Retinal pigment epithelial cell (primary cell): ENCODE measurements around the gene MYO1C.

Experiments used
- DNase-seq: peaks from one replicate; pipeline ENCODE4 v3.0.0-alpha.2; 2010; ENCODE audit warnings: low read depth
- H3K4me3 ChIP-seq: 2 replicates; pipeline ENCODE4 v1.5.1; 2011; ENCODE audit warnings: mild to moderate bottlenecking, low read length, control low read depth, moderate library complexity
- TF ChIP-seq, protein P1 (sequence below): conservative IDR thresholded peaks from 2 replicates; pipeline ENCODE4 v1.5.1; 2011; ENCODE audit warnings: low read depth, low read length, control low read depth, inconsistent platforms

The MYO1C gene

DNA sequence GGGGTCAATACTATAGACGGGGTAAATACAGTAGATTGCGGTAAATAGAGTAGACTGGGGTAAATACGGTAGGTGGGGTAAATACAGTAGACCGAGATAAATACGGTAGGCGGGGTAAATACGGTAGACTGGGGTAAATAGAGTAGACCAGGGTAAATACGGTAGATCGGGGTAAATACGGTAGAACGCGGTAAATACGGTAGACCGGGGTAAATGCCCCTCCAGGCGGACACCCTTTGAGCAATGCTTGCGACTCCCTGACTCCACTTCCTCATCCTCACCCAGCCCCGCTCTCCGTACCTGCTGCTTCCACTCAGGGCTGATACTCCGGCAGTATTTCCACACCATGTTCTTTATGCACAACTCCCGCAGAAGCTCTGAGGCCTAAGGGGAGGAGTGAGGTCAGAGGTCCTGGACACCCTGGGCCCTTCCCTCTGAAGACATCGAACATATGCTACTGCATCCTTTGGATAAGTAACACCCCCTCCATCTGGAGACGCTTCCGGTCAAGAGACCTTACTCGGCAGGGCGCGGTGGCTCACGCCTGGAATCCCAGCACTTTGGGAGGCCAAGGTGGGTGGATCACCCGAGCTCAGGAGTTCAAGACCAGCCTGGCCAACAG lies 23.1 kb downstream of the MYO1C start:
- TF ChIP-seq, protein P1, sequence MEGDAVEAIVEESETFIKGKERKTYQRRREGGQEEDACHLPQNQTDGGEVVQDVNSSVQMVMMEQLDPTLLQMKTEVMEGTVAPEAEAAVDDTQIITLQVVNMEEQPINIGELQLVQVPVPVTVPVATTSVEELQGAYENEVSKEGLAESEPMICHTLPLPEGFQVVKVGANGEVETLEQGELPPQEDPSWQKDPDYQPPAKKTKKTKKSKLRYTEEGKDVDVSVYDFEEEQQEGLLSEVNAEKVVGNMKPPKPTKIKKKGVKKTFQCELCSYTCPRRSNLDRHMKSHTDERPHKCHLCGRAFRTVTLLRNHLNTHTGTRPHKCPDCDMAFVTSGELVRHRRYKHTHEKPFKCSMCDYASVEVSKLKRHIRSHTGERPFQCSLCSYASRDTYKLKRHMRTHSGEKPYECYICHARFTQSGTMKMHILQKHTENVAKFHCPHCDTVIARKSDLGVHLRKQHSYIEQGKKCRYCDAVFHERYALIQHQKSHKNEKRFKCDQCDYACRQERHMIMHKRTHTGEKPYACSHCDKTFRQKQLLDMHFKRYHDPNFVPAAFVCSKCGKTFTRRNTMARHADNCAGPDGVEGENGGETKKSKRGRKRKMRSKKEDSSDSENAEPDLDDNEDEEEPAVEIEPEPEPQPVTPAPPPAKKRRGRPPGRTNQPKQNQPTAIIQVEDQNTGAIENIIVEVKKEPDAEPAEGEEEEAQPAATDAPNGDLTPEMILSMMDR, result no peak
- H3K4me3 ChIP-seq, result no peak overlapping the region
- DNase-seq, result no peak

DNA sequence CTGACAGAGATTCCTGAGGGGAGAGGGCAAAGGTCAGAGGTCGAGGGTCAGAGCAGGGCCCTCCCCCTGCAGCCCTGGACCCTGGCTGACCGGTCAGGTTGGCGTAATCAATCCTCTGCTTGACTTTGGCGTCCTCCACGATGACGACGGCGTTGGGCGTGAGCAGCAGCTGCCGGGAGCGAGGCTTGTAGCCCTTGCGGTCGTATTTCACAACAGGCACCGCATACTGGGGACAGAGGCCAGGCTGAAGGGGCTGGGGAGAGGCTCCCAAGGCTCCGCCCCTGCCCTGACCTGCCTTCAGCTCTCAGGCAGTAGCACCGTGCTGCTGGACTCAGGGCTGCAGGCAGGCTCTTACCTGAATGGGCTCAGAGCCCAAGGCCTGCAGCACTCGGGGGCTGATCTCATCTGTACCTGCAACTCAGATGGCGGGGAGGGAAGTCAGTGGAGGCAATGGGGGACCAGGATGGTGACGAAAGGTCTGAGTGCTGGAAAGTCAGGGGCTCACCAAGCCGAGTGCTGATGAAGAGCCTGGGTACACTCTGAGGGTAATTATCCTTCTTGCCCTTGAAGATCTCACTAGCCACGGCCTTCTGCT lies 24.5 kb downstream of the MYO1C start:
- no peak for DNase-seq
- H3K4me3 ChIP-seq, result no peak overlapping the region
- TF ChIP-seq, protein P1, result no peak

DNA sequence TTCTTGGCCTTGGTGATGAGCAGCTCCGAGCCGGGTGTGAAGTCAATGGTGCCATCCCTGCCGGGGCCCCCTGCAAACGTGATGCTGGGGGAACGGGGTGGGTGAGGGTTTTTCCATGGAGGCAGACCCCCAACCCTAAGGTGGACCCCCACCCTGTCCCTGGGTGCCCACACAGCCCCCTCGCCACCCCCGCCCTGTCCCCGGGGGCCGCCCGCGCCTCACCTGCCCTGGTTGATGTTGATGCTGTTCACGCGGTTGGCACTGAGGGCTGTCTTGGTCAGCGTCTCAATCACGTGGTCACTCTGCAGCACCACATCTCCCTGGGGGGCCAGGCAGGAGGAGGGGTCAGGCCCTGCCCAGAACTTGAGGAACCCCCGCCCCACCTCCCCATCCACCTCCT lies 25.2 kb downstream of the MYO1C start:
- no peak for DNase-seq
- H3K4me3 ChIP-seq, result no peak overlapping the region
- TF ChIP-seq, protein P1, result no peak

DNA sequence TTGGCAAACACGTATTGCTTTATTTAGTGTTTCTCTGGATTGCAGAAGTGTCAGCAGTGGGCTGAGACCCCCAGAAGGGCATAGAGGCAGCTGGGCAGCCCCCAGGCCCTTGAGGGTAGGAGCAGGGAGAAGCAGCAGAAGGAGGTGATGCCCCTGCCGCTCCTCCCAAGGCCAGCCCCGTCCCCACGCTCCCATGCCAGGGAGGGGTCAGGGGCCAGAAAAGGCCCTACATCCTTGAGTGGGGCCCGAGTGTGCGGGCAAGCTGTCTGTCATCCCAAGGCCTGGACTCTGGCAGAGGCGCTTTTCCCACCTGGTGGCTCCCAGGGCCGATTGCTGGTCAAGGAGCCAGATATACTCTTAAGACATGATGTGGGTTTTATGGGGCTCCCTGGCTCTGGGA lies 28.3 kb downstream of the MYO1C start:
- H3K4me3 ChIP-seq, result no peak overlapping the region
- TF ChIP-seq, protein P1, result no peak
- DNase-seq, result no peak

DNA sequence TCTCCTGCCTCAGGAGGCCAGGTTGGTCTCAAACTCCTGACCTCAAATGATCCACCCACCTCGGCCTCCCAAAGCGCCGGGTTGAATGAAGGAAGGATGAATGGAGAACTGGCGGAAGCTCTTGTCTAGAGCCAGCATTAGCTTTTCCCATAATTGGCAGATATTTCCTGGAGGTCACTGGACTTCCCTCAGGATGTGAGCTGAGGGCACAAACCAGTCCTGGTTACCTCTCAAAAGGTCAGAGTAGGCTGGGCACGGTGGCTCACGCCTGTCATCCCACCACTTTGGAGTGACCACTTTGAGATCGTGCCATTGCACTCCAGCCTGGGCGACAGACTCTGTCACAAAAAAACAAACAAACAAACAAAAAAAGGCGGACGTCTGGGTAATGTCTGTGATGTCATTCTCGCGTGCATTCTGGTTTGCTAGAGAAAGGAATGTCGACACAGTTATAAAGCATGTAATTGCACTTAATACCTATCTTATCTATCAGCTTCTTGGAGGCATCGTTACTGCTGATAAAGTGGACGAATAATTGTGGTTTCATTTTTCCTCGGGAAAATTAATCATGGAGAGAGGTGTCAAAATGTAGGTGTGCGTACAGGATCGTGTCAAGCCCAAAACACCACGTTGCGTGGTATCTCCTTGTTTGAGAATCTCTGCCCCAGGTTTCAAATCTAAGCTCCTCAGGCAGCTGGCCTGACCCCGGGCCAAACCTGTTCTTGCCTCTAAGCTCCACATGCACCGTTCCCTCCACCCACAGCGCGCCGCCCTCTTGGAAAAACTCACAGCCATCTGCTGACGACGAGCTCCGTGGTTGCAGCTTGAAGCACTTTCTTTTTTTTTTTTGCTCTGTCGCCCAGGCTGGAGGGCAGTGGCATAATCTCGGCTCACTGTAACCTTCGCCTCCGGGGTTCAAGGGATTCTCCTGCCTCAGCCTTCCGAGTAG lies 30.0 kb downstream of the MYO1C start:
- DNase-seq, result no peak
- no peak overlapping the region for H3K4me3 ChIP-seq
- TF ChIP-seq, protein P1, result no peak

DNA sequence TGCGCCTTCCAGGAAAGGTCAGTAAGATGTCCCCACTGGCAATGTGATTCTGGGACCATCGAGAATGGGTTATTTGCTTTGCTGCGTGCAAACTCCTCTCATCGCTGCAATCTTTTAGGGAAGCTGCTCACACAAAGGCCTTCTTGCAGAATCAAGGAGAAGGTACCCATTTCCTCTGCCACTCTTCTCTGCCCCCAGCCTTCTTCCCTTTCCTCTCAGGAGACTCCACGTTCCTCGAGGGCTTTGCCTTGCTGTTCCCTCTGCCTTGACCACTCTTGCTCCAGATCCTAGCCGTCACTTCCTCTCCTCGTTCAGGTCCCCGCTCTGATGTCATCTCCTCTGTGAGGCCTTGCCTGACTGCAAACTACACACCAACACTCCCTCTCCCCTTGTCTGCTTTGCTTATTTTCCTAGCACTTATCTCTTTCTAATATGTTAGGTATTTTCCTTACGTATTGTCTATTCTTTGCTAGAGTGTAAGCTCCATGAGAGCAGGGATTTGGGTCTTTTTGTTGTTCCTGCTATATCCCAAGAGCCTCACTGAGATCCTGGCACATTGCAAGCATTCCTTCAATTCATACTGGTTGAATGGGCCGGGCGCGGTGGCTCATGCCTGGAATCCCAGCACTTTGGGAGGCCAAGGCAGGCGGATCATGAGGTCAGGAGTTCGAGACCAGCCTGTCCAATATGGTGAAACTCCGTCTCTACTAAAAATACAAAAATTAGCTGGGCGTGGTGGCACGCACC lies 31.1 kb downstream of the MYO1C start:
- TF ChIP-seq, protein P1, result no peak
- no peak for DNase-seq
- H3K4me3 ChIP-seq, result no peak overlapping the region
